ENCODE measurements around the gene MTA1. TPM values are rescaled to one million over a fixed set of nuclear protein-coding genes. Genes with fewer than 3 reads are reported as not detected.

The MTA1 gene
- total and polyA plus RNA-seq, 4 donors = 3.7 to 28.1 (median 21.0) TPM

- no peak for DNase-seq (ENCODE audit: low spot score)
- H3K9ac ChIP-seq (ENCODE audit: low read depth in 1 of 2, low read length in 2 of 2) = no peak overlapping the region
- peak overlapping the region; percentile 36 to 93 (median 90) for H3K4me3 ChIP-seq (ENCODE audit: low read depth in 1 of 3, low read length in 3 of 3)
- no peaks in the 10 kb centered on the region for H3K9me3 ChIP-seq (ENCODE audit: control insufficient read depth in 4 of 4, low read length in 3 of 4)
- H3K27ac ChIP-seq (ENCODE audit: low read depth in 1 of 2, low read length in 2 of 2) = no peak overlapping the region
- no peak for TF ChIP-seq CTCF (IDR thresholded peaks at IDR 0.05; ENCODE audit: low read depth, low read length, missing input control)
- TF ChIP-seq TAF1 (conservative IDR thresholded peaks at IDR 0.05) = no peak
- TF ChIP-seq FOXA1 (IDR thresholded peaks at IDR 0.05) = no peak
- TF ChIP-seq RAD21 (IDR thresholded peaks at IDR 0.05) = no peak
- TF ChIP-seq YY1 (IDR thresholded peaks at IDR 0.05) = no peak
- no peak for TF ChIP-seq NR2F2 (IDR thresholded peaks at IDR 0.05)
- no peak for TF ChIP-seq FOXA2 (IDR thresholded peaks at IDR 0.05)
- TF ChIP-seq MAX (IDR thresholded peaks at IDR 0.05) = no peak
- no peak for TF ChIP-seq JUND (IDR thresholded peaks at IDR 0.05)
- no peak for TF ChIP-seq RXRA (IDR thresholded peaks at IDR 0.05)
- TF ChIP-seq GABPA (IDR thresholded peaks at IDR 0.05 in 1 of 2, conservative IDR thresholded peaks at IDR 0.05 in 1 of 2) = no peak
- TF ChIP-seq HNF4A (conservative IDR thresholded peaks at IDR 0.05) = no peak
- no peak for TF ChIP-seq EGR1 (IDR thresholded peaks at IDR 0.05; ENCODE audit: low read depth in 2 of 2)
- no peak for TF ChIP-seq ZBTB33 (IDR thresholded peaks at IDR 0.05)
- TF ChIP-seq ATF3 (IDR thresholded peaks at IDR 0.05) = no peak
- no peak for TF ChIP-seq REST (IDR thresholded peaks at IDR 0.05)
- TF ChIP-seq HNF4G (IDR thresholded peaks at IDR 0.05) = no peak
- no peak for TF ChIP-seq SP1 (IDR thresholded peaks at IDR 0.05)
- WGBS = 94% methylated on average over 8 of the region's 8 CpGs
- H3K4me1 ChIP-seq (ENCODE audit: control insufficient read depth in 4 of 4, insufficient read depth in 4 of 4, low read length in 3 of 4) = peaks cover 5 to 16% (median 10%) of the 10 kb centered on the region in 4 donors
- H3K36me3 ChIP-seq (ENCODE audit: control insufficient read depth in 4 of 4, insufficient read depth in 3 of 4, low read depth in 1 of 4, low read length in 3 of 4) = peaks cover 0 to 4% (median 2%) of the 10 kb centered on the region in 4 donors
- no peaks in the 10 kb centered on the region for H3K27me3 ChIP-seq (ENCODE audit: control insufficient read depth in 4 of 4, insufficient read depth in 4 of 4, low read length in 3 of 4)
Measured at GRCh38 chr14:105399466-105399775, 20.2 kb upstream of the MTA1 start.
